K562 (cell line): Measurements from ENCODE around the gene MAPT. TPM values are rescaled to one million over a fixed set of nuclear protein-coding genes. Genes with fewer than 3 reads are reported as not detected.

Experiments used
- CHD1 ChIP-seq: fragments of 200-600 bp; sonication (generic); IDR thresholded peaks from one replicate; pipeline ENCODE4 v1.6.1; 2012; ENCODE audit warnings: mild to moderate bottlenecking, moderate library complexity, low read length, inconsistent platforms
- CREB1 ChIP-seq, 2 experiments: sonication (generic) in 1 of 2; formaldehyde crosslinking in 1 of 2; IDR thresholded peaks; 2 replicates each; pipeline versions ENCODE4 v1.6.1 to v1.8.0; 2012 to 2022; ENCODE audit warnings: inconsistent platforms in 1 of 2, mild to moderate bottlenecking in 1 of 2, missing genetic modification reagents in 1 of 2, moderate library complexity in 1 of 2
- CREB3L1 ChIP-seq: fragments of 450-650 bp; IDR thresholded peaks from 2 replicates; pipeline ENCODE4 v1.6.1; 2014; ENCODE audit warnings: low read depth, mild to moderate bottlenecking, moderate library complexity, borderline replicate concordance
- CXXC5 ChIP-seq: fragments of 250-450 bp; sonication (Bioruptor Pico); IDR thresholded peaks from 2 replicates; pipeline ENCODE4 v1.8.0; 2022; ENCODE audit warnings: inconsistent platforms, mild to moderate bottlenecking, moderate library complexity
- FOXP1 ChIP-seq: sonication (generic); formaldehyde crosslinking; IDR thresholded peaks from 2 replicates; pipeline ENCODE4 v1.8.0; 2022; ENCODE audit warnings: mild to moderate bottlenecking, missing genetic modification reagents
- HDAC6 ChIP-seq: IDR thresholded peaks from 2 replicates; pipeline ENCODE4 v1.6.1; 2012; ENCODE audit warnings: low read depth, mild to moderate bottlenecking, control low read depth, inconsistent platforms, low read length, moderate library complexity
- HMGN3 ChIP-seq: IDR thresholded peaks from 2 replicates; pipeline ENCODE4 v1.6.1; 2011; ENCODE audit warnings: borderline replicate concordance, low read depth, mild to moderate bottlenecking, mixed read lengths, low read length; ENCODE audit not compliant: insufficient read length; ENCODE audit errors: extremely low read depth
- MBD2 ChIP-seq: sonication (generic); IDR thresholded peaks from 2 replicates; pipeline ENCODE4 v1.6.1; 2016; ENCODE audit warnings: low read depth, borderline replicate concordance
- MNT ChIP-seq, 2 experiments: fragments of 450-650 bp; conservative IDR thresholded peaks; 2 replicates each; pipeline ENCODE4 v1.6.1; 2017; ENCODE audit warnings: mild to moderate bottlenecking in 2 of 2, moderate library complexity in 2 of 2
- NFE2L1 ChIP-seq: fragments of 450-650 bp; IDR thresholded peaks from 2 replicates; pipeline ENCODE4 v1.6.1; 2016; ENCODE audit warnings: missing genetic modification characterization, low read depth, mild to moderate bottlenecking, missing compliant biosample characterization, moderate library complexity, borderline replicate concordance
- POU5F1 ChIP-seq: fragments of 150-350 bp; IDR thresholded peaks from 2 replicates; pipeline ENCODE4 v1.6.1; 2014; ENCODE audit warnings: borderline replicate concordance, low read length, low read depth, mild to moderate bottlenecking; ENCODE audit not compliant: partially characterized antibody
- RAD21 ChIP-seq, 2 experiments: fragments of 250-450 bp in 1 of 2; fragments of 450-650 bp in 1 of 2; sonication (Bioruptor Pico) in 1 of 2; formaldehyde crosslinking in 1 of 2; IDR thresholded peaks in 1 of 2; conservative IDR thresholded peaks in 1 of 2; 2 replicates each; pipeline versions ENCODE4 v1.4.0 to v1.8.0; 2020 to 2022; ENCODE audit warnings: mild to moderate bottlenecking in 2 of 2, moderate library complexity in 1 of 2
- SAFB2 ChIP-seq: fragments of 200-400 bp; formaldehyde crosslinking; IDR thresholded peaks from 2 replicates; pipeline ENCODE4 v1.6.1; 2018; ENCODE audit warnings: borderline replicate concordance, low read length, low read depth, moderate library complexity; ENCODE audit not compliant: severe bottlenecking
- SMC3 ChIP-seq: conservative IDR thresholded peaks from 2 replicates; pipeline ENCODE4 v1.6.1; 2011; ENCODE audit warnings: low read depth, low read length, improper control_type of control experiment; ENCODE audit not compliant: insufficient read depth
- U2AF2 ChIP-seq: fragments of 200-400 bp; formaldehyde crosslinking; optimal IDR thresholded peaks from 2 replicates; pipeline ENCODE3; 2017; ENCODE audit warnings: low read depth, mild to moderate bottlenecking, low read length
- XRCC5 ChIP-seq: fragments of 200-400 bp; formaldehyde crosslinking; IDR thresholded peaks from 2 replicates; pipeline ENCODE4 v1.6.1; 2017; ENCODE audit warnings: low read depth, mild to moderate bottlenecking, low read length
- ZNF282 ChIP-seq: sonication (generic); formaldehyde crosslinking; IDR thresholded peaks from 2 replicates; pipeline ENCODE4 v1.8.1; 2023; ENCODE audit warnings: missing genetic modification reagents
- ZNF324 ChIP-seq: fragments of 250-450 bp; sonication (Bioruptor Pico); IDR thresholded peaks from 2 replicates; pipeline ENCODE4 v1.4.0; 2020; ENCODE audit warnings: mild to moderate bottlenecking
- ZNF431 ChIP-seq: sonication (generic); formaldehyde crosslinking; IDR thresholded peaks from 2 replicates; pipeline ENCODE4 v1.8.0; 2022; ENCODE audit warnings: mild to moderate bottlenecking, missing genetic modification reagents
- ZNF444 ChIP-seq: fragments of 250-450 bp; sonication (Bioruptor Pico); IDR thresholded peaks from 2 replicates; pipeline ENCODE4 v1.4.0; 2020; ENCODE audit warnings: mild to moderate bottlenecking, moderate library complexity
- ZNF57 ChIP-seq: fragments of 450-650 bp; formaldehyde crosslinking; IDR thresholded peaks from 2 replicates; pipeline ENCODE4 v1.4.0; 2020; ENCODE audit warnings: mild to moderate bottlenecking, moderate library complexity
- ZNF766 ChIP-seq: fragments of 200-800 bp; sonication (Bioruptor generic); conservative IDR thresholded peaks from 2 replicates; pipeline ENCODE4 v1.6.1; 2016; ENCODE audit warnings: missing genetic modification characterization, missing compliant biosample characterization
- ZZZ3 ChIP-seq: fragments of 450-650 bp; IDR thresholded peaks from 2 replicates; pipeline ENCODE4 v1.6.1; 2016; ENCODE audit warnings: antibody characterized with exemption, mild to moderate bottlenecking, moderate library complexity
- polyA plus RNA-seq, 8 experiments: library from polyadenylated mRNA; depleted of rRNA in 4 of 8; stranded (reverse) in 5 of 8; unstranded in 3 of 8; fragments of >200 nt; fragmentation: Nextera tagmentation in 2 of 8; fragmentation: Illumina TruSeq in 1 of 8; extraction: Ambion mirVana in 2 of 8; extraction: Trizol in 1 of 8; gene quantifications; 2 replicates each; pipeline versions ENCODE4 v1.2.1 to v1.2.3, GENCODE V29; 2011 to 2014; ENCODE audit warnings: inconsistent platforms in 1 of 8, missing spikeins in 1 of 8
- total RNA-seq, 7 experiments: library from RNA; depleted of rRNA in 6 of 7; stranded (reverse); fragments of >200 nt in 6 of 7; fragmentation: Illumina TruSeq in 2 of 7; extraction: Trizol in 2 of 7; gene quantifications; 2 replicates each; pipeline versions ENCODE4 v1.2.1 to v1.2.3, GENCODE V29; 2011 to 2021; ENCODE audit warnings: low replicate concordance in 1 of 7

Gene MAPT
- total and polyA plus RNA-seq, 9 of the 15 experiments (the other 6 are each of a cell fraction or from before 2014, with no cell fraction given): 0.04 to 1.1 (median 0.36) TPM

GRCh38 chr17:45894022-45894784 lies at the start of gene MAPT (continued):
- TF ChIP-seq CREB1 (IDR thresholded peaks at IDR 0.05) (peak; percentile 50; the same call in 1 of the 2 replicates), CREB1 (CRISPR knock-in tag; IDR thresholded peaks at IDR 0.05) (peak; percentile 16; the same call in 1 of the 2 replicates), POU5F1 (no peak), RAD21 (CRISPR knock-in tag; conservative IDR thresholded peaks at IDR 0.05 in 1 of 2, IDR thresholded peaks at IDR 0.05 in 1 of 2) (peak; percentile 62 to 72), CXXC5 (CRISPR knock-in tag) (peak; percentile 93), NFE2L1 (tag) (no peak), SMC3 (peak; percentile 57), ZNF431 (CRISPR knock-in tag) (0 out of 2 replicates have a peak, but pooled peaks have one; percentile 30), ZZZ3 (no peak), HMGN3 (peak; percentile 63), SAFB2 (no peak), ZNF57 (CRISPR knock-in tag) (no peak), XRCC5 (peak; percentile 92), CHD1 (no peak), MBD2 (peak; percentile 6; the same call in 1 of the 2 replicates), ZNF282 (CRISPR knock-in tag) (0 out of 2 replicates have a peak, but pooled peaks have one; percentile 27), FOXP1 (CRISPR knock-in tag) (peak; percentile 32; the same call in 1 of the 2 replicates), HDAC6 (no peak), ZNF324 (CRISPR knock-in tag) (no peak), U2AF2 (no peak), ZNF444 (CRISPR knock-in tag) (no peak), CREB3L1 (peak; percentile 29; the same call in 1 of the 2 replicates), ZNF766 (peak; percentile 85), MNT (conservative IDR thresholded peaks at IDR 0.05) (peak in 1 of 2 experiments; percentile 49; a peak in 1 of 4 replicates)
